IPS DF 19.7 (cell line): ENCODE results near the gene MN1.

Source experiments
- DNase-seq: peaks from one replicate; pipeline ENCODE4 v3.0.0-alpha.2; 2013; ENCODE audit warnings: low read depth, low spot score

Gene MN1

GRCh38 chr22:27827604-27828587 is 26.3 kb upstream of the MN1 start:
- DNase-seq, result no peak

GRCh38 chr22:27825174-27825573 is 23.6 kb upstream of the MN1 start:
- no peak for DNase-seq

- DNase-seq, result no peak
Measured at GRCh38 chr22:27823221-27823620, 21.7 kb upstream of the MN1 start.

DNA sequence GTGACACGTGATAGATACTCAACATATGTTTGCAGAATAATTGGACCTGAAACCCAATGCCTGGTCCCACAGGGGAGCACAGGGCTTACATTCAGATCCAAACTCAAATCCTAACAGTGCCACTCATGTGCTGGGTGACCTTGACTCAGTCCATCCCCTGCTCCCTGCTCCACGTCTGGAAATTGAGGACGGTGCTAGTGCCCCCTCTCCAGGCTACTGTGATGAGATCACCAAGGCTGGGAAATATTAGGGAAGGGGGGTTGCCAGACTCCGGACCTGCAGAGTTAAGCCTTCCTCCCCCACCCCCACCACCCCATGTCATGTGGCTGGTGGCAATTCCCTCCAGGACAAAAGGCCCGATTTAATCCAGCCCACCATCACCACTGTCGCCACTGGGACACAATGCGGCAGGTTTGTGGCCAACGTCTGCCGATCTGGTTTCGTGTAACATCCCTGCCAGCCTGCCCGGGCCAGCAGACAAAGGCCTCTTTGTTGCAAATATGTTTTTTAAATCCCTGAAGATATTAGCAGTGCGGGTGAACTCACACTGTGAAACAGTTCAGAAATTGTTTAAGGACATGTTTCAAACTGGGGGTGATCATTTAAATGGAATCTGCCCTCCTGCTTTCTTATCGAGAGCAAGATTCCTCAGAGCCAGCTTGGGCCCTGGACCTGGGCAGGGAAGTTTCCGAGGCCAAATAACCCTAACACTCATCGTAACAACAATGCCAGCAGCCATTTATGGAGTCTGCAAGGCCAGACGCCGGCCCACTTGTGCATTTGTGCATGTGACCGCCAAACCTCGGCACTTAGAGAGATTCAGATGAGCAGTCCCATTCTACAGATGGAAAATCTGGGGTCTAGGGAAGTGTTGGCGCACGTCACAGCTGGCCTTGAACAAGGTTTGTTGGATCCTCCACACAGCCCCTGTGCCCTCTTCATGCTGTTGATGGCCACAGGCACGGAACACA is 19.6 kb upstream of the MN1 start:
- DNase-seq, result no peak

- no peak for DNase-seq
Measured at GRCh38 chr22:27816552-27816951, 15.0 kb upstream of the MN1 start.

DNA sequence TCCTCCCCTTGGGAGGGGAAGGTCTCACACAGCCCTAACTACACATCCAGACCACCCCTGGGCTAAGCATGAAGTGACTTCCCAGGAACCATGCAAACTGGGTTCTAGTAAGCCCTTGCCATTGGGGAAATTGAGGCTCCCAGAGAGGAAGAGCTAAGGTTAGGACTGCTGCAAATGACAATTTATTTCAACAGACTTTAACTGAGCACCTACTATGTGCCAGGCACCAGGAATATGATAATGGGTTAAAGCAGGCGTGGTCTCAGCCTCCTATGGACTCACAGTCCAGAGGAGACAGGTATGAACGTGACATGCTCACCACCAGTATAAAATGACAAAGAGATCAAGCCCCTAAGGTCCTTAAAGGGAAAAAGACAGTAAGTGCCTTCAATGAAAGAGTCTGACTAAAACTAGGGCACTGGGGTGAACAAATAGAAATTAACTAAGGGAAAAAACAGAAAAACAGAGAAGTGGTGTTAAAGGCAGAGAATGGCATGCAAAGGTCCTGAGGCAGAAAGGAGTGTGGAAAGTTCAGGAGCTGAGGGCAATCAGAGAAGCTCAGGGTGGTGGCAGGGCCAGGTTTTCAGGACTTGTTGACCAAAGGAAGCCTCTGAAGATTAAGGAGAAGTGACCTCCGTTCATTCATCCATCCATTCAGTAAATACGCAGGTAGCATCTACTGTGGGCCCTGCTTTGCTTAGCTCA is 14.4 kb upstream of the MN1 start:
- no peak for DNase-seq

DNA sequence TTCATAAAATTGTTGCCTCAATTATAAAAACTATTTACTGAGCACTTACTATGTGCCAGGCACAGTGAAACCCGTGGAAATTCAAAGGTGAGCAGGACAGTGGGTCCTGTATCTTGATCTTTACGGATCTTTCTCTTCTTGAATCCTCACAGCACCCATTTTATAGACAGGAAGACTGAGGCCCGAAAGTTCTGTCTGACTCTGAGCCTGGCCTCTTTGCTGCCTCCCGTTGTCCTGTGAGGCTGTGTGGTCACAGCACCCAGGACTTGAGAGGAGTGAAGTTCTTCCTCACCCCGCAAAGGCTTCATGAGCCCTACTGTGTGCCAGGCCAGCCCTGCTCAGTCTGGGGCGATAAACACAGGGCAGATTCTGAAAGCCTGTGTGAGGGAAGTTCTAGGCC is 13.4 kb upstream of the MN1 start:
- no peak for DNase-seq

GRCh38 chr22:27811778-27812177 is 10.2 kb upstream of the MN1 start:
- DNase-seq, result no peak

GRCh38 chr22:27810609-27811151 is 9.1 kb upstream of the MN1 start:
- DNase-seq, result no peak

- no peak for DNase-seq
Measured at GRCh38 chr22:27809700-27810608, 8.4 kb upstream of the MN1 start.

- no peak for DNase-seq
Measured at GRCh38 chr22:27809226-27809603, 7.7 kb upstream of the MN1 start.

DNA sequence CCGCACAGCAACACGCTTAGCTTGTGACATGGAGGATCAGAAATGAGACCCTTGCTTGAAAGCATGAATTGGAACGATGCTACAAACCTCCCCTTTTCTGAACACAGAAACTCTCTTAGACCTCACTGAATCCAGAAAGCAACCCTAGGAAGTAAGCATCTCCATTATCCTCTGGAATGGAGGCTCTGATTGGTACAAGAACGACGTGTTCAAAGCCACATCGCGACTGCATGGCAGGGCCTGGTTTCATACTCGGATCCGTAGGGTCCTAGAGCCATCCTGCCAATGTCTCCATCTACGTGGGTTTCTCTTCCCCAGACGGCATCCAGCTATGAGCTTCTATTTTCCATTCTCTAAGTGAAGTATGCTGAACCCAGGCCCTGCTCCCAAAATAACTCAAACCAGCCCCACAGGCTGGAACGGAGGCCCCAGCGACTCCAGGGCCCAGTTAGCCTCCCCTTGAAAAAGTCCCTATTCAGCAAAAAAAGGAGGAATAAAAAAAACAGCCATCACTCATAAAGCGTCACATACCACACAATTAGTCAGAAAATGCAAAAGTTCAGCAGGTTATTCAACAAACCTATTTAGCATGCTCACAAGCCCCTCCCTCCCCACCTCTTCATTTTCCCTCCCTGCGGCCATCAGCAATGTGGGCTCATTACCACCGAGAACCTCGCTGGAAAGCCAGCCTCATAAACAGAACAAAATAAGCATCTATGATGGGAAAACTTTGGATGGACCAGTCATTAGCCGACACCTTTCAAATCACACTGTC is 7.1 kb upstream of the MN1 start:
- DNase-seq, result no peak

DNA sequence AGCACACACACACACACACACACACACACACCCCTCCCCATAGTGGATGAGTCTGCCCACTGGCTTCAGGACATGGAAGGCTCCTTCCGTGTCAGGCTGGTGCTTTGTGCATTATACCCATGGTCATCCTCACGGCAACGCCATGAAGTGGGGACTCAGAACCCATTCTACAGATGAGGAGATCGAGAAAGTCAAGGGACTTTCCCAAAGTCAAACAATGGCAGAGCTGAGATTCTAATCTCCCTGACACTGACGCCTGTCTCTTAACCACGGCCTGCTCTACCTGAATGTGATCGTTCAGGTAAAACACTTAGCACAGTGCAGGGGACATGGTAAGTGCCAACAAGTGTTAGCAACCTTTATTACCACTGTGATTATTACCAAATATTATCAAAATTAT is 4.3 kb upstream of the MN1 start:
- DNase-seq, result no peak

DNA sequence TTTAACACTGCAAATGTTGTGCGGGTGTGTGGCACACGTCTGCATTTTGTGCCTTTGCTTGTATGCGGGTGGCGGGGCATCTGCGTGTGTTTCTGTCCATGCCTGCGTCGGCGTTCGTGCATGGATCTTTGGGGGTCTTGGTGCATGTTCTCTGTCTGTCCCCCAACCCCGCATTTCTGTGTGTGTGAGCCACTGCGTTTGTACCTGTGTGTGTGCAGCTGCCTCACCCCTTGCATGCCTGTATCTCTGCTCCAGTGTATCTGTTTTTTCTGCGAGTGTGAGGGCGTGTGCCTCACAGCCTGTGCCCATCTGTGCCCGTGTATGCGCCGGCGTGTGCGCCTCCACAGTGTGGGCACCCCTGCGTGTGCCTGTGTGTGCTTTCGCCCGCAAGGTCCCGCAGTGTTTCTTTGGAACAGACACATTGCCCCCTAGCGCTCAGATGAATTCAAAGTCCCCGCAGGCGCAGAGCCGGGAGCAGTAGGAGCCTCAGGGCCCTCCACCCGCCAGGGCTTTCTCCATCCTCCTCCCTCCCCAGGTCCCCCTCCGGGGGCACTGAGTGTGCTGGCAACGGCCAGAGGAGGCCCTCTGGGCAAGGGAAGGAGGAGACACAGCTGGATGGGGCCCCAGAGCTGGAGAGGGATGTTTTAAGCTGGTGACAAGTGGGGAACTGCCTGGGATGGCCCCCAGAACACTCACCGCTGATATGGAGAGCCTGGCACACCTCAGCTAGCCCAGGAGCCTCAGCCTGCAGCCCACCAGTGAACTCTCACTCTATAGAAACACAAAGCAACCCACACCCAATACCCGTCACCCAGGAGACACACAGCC is 3.1 kb upstream of the MN1 start:
- DNase-seq, result no peak

DNA sequence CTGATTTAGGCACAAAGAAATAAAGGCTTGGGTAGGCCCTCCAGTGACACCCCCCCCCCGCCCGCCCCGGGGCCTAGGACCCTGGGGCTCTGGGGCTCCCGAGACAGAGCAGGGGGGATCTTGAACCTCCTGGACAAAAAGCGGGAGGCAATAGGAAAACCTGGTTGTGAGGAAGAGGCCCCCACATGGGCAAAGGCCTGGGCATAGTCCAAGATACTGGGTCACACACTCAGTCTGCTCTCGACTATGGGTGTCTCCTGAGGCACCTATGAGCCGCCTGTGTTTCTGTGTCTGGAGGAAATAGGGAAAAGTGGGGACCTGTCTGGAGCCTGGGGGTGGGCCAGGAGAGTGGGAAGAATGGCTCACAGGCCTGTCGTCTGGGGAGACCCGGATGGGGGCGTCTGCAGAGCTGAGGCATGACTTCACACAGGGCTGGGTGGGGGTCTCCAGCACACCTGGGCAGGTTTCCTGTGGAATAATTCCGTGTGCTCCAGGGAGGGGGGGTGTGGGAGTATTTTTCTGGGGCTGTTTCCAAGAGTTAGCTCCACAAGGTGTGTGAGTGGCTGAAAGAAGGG is 2.4 kb upstream of the MN1 start:
- no peak for DNase-seq

GRCh38 chr22:27802346-27803073 is 954 bp upstream of the MN1 start:
- DNase-seq, result no peak

DNA sequence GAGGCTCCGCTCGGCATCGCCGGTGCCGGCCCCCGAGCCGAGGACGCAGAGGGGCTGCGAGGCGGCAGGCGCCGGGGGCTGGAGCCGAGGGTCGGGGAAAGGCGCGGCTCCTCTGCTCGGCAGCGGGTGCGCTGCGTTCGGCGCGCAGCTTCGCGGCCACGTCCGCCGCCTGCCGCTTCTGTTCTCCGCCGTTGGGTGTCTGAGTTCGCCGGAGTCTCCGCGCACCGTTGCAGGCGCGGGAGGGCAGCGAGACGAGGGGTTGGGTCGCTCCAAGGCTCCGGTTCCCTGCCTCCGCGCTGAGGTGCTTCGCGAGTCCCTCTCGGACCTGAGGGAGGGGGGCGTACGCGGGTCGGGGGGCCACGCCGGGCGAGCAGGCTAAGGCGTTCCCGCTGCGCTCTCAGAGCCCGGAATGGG is 347 bp downstream of the MN1 start:
- DNase-seq, result no peak
